Measurements from ENCODE around the gene GGTLC2. TPM values are rescaled to one million over a fixed set of nuclear protein-coding genes. Genes with fewer than 3 reads are reported as not detected.
"Not testable (repeated sequence)": the region's sequence is repeated elsewhere in the genome, so short reads cannot be mapped to it uniquely, and the experiment has no call there.

Gene GGTLC2
- total RNA-seq, 1 donor from 2014 or later = not detected

GRCh38 chr22:22667966-22668880 lies 23.8 kb downstream of the GGTLC2 start:
- no peak for DNase-seq (ENCODE audit: extremely low read depth, low read depth, low spot score)

GRCh38 chr22:22669093-22669492 lies 24.7 kb downstream of the GGTLC2 start:
- DNase-seq (ENCODE audit: extremely low read depth, low read depth, low spot score) = no peak

GRCh38 chr22:22670076-22670795 lies 25.8 kb downstream of the GGTLC2 start:
- DNase-seq (ENCODE audit: extremely low read depth, low read depth, low spot score) = no peak

- DNase-seq (ENCODE audit: extremely low read depth, low read depth, low spot score) = no peak
Measured at GRCh38 chr22:22671506-22671905, 27.1 kb downstream of the GGTLC2 start.

GRCh38 chr22:22673099-22673498 lies 28.7 kb downstream of the GGTLC2 start:
- no peak for DNase-seq (ENCODE audit: extremely low read depth, low read depth, low spot score)

- no peak for DNase-seq (ENCODE audit: extremely low read depth, low read depth, low spot score)
Measured at GRCh38 chr22:22673628-22674027, 29.2 kb downstream of the GGTLC2 start.

GRCh38 chr22:22674467-22674866 lies 30.1 kb downstream of the GGTLC2 start:
- no peak for DNase-seq (ENCODE audit: extremely low read depth, low read depth, low spot score)

GRCh38 chr22:22678970-22679369 lies 34.6 kb downstream of the GGTLC2 start:
- DNase-seq (ENCODE audit: extremely low read depth, low read depth, low spot score) = no peak

- no peak for DNase-seq (ENCODE audit: extremely low read depth, low read depth, low spot score)
Measured at GRCh38 chr22:22680396-22680795, 36.0 kb downstream of the GGTLC2 start.

- DNase-seq (ENCODE audit: extremely low read depth, low read depth, low spot score) = no peak
Measured at GRCh38 chr22:22681221-22681739, 36.9 kb downstream of the GGTLC2 start.

GRCh38 chr22:22682196-22682595 lies 37.8 kb downstream of the GGTLC2 start:
- DNase-seq (ENCODE audit: extremely low read depth, low read depth, low spot score) = no peak

GRCh38 chr22:22682807-22683667 lies 38.6 kb downstream of the GGTLC2 start:
- DNase-seq (ENCODE audit: extremely low read depth, low read depth, low spot score) = no peak

GRCh38 chr22:22683668-22684361 lies 39.4 kb downstream of the GGTLC2 start:
- DNase-seq (ENCODE audit: extremely low read depth, low read depth, low spot score) = no peak

- DNase-seq (ENCODE audit: extremely low read depth, low read depth, low spot score) = no peak
Measured at GRCh38 chr22:22684580-22685561, 40.5 kb downstream of the GGTLC2 start.

- no peak for DNase-seq (ENCODE audit: extremely low read depth, low read depth, low spot score)
Measured at GRCh38 chr22:22685586-22685985, 41.2 kb downstream of the GGTLC2 start.

- not testable (repeated sequence) for DNase-seq (ENCODE audit: extremely low read depth, low read depth, low spot score)
Measured at GRCh38 chr22:22686202-22687115, 42.0 kb downstream of the GGTLC2 start.

- peak; percentile 23 for DNase-seq (ENCODE audit: extremely low read depth, low read depth, low spot score)
Measured at GRCh38 chr22:22687638-22688500, 43.5 kb downstream of the GGTLC2 start.

Measured in glomerular endothelial cell (primary cell).